ENCODE data around the gene FAM25A.
"Not testable (repeated sequence)": the region's sequence is repeated elsewhere in the genome, so short reads cannot be mapped to it uniquely, and the experiment has no call there.

The FAM25A gene

DNA sequence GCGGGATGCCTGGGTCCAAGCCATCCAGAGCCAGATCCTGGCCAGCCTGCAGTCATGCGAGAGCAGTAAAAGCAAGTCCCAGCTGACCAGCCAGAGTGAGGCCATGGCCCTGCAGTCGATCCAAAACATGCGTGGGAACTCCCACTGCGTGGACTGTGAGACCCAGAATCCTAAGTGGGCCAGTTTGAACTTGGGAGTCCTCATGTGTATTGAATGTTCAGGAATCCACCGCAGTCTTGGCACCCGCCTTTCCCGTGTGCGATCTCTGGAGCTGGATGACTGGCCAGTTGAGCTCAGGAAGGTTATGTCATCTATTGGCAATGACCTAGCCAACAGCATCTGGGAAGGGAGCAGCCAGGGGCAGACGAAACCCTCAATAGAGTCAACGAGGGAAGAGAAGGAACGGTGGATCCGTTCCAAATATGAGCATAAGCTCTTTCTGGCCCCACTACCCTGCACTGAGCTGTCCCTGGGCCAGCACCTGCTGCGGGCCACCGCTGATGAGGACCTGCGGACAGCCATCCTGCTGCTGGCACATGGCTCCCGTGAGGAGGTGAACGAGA, 10.9 kb upstream of the FAM25A start:
- DNase-seq (ENCODE audit: low read depth in 1 of 2, low spot score in 1 of 2), result not testable (repeated sequence)

DNA sequence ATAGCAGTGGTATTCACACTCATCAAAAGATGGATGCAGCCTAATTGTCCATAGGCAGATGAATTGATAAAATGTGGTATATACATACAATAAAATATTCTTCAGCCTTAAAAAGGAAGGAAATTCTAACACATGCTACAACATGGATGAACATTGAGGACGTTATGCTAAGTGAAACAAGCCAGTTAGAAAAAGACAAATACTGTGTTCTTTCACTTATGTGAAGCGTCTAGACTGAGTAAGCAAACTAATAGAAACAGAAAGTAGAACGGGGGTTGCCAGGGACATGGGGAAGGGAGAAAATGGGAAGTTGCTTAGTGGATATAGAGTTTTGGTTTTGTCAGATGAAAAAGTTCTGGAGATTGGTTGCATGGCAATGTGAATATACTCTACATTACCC, 6.6 kb upstream of the FAM25A start:
- DNase-seq (ENCODE audit: low read depth in 1 of 2, low spot score in 1 of 2), result not testable (repeated sequence)

DNA sequence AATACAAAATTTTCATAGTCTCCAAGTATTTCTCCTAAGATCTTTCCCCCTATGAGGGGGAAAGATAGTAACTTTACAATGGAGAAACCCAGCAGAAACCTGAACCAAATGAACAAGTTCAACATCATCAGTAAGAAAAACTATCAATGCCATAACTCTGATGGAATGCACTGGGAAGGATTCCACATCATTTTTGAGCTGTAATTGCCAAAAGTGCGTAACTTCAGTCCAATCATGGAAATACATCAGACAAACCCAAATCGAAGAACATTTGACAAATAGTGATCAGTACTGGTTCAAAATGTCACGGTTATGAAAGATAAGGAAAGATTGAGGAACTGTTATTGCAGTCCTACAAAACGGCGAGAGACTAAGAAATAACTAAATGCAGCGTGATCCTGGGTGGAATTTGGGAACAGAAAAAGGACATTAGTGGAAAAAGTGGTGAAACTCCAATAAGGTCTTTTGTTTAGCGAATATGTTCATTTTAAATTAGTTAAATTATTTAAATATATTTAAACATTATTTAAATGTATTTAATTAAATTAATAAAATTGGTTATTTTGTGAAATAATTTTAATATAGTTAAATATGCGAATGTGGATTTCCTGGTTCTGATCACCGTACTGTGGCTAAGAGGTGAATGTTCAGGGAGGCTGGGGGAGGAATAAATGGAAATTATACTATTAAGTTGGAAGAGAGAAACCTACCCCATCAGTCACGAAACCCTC, 4.9 kb upstream of the FAM25A start:
- not testable (repeated sequence) for DNase-seq (ENCODE audit: low read depth in 1 of 2, low spot score in 1 of 2)

DNA sequence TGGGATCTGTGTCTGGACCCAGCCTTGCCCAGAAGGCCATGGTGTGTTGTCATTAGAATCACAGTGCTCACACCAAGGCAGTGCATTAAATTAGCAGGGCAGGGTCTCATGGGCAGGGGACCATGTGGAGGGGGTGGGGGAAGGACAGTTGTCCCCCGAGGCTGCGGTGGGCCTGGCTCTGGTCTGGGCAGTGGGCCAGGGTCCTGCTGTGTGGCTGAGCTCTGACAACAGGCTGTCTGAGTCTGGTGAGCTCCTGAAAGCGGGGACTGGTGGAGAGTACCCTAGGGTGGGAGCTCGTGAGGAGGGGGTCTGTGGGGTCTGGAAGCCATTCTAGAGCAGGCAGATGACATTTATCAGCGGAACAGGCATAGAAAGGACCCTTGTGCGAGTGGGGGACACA, 2.0 kb upstream of the FAM25A start:
- DNase-seq (ENCODE audit: low read depth in 1 of 2, low spot score in 1 of 2), result not testable (repeated sequence)

DNA sequence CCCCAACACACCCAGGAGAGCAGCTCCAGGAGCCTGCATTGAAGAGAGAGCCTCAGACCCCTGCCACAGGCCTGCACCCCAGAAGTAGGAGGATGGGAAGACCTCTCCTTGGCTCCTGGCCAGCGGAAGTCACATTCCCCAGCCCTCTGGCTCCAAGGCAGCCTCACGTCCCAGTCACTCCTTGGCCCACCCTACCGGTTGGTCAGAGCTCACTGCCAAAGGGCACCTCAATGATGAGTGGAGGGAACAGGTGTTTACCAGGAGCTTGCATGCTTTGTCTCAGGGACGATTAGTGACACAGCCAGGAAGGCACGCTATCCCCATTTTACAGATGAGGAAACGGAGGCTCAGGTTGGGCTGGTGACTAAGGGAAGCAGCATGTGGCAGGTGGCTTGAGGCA, 1.0 kb upstream of the FAM25A start:
- not testable (repeated sequence) for DNase-seq (ENCODE audit: low read depth in 1 of 2, low spot score in 1 of 2)

DNA sequence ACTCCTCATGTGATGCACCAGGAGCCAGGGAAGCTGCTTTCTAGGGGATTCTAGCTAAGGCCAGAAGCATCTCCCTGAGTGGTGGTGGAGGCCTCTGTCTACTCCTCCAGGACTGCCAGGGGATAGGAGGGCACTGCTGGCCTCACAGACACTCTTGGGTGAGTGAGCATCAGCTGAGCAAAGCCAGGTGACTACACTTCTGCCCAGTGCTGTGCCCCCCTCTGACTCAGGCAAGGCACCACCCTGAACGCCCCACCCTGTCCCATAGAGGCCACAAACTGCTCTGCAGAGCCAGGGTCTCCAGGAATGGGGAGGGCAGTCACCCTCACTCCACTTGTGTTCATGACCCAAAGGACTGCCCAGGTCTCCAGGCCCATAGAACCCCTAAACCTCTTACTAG, 590 bp upstream of the FAM25A start:
- DNase-seq (ENCODE audit: low read depth in 1 of 2, low spot score in 1 of 2), result not testable (repeated sequence)

DNA sequence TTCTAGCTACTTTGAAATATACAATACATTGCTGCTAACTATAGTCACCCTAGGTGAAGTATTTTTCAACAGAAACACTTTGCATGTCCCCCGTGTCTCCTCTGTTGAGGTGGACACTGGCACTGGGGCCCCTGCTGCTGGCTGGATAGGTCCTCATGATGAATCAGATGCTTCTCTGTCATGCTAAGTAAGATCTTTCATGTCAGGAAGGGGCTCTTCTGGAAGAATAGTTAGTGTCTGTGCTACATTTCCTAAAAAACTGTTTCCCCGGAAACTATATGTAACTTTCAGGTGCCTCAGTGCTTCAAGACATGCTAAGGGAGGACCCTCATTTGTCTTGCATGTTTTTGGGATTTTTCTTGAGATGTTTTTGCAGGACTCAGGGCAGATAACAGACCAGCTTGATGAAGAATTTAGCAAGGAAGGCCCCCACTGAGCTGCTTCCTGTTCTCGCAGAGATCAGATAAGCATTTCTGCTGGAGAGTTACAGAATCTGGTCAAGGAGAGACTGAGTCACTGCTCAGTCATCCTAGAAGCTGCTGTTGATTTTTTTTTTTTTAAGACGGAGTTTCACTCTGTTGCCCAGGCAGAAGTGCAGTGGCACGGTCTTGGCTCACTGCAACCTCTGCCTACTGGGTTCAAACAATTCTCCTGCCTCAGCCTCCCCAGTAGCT, 5.3 kb downstream of the FAM25A start:
- not testable (repeated sequence) for DNase-seq (ENCODE audit: low read depth in 1 of 2, low spot score in 1 of 2)

DNA sequence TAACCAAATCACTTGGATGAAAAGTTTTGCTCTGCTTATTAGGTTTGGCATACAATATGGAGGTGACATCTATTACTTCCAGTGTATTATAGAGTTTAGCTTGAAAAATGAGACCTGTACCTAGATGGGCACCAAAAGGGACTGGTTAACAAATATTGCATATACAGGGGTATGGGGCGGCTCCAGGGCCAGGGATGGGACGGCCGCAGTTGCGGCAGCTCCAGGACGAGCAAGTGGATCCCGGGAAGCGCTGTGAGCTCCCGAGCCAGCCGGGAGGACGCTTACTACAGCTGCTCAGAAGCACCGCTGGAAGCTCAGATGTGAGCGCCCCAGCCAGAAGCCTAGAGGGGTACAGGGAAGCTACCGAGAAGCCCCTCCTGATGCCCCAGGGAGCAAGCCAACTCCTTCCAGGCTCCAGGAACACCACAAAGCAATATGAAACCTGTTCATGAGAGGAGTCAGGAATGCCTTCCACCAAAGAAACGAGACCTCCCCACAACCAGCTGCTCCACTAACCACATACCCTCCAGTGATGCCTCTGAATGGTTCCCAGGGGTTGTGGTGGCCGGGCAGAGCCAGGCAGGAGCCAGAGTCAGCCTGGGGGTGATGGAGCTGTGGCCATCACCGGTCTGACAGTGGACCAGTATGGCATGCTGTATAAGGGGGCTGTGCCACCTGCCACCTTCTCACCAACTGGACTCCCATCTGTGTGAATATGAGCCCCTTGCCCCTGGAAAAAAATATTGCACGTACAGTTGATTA, 6.8 kb downstream of the FAM25A start:
- DNase-seq (ENCODE audit: low read depth in 1 of 2, low spot score in 1 of 2), result not testable (repeated sequence)

DNA sequence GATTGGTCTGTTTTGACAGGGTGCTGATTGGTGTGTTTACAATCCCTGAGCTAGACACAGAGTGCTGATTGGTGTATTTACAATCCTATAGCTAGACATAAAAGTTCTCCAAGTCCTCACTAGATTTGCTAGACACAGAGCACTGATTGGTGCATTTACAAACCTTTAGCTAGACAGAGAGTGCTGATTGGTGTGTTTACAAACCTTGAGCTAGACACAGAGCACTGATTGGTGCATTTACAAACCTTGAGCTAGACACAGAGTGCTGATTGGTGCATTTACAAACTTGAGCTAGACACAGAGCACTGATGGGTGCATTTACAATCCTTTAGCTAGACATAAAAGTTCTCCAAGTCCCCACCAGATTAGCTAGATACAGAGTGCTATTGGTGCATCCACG, 10.3 kb downstream of the FAM25A start:
- not testable (repeated sequence) for DNase-seq (ENCODE audit: low read depth in 1 of 2, low spot score in 1 of 2)

DNA sequence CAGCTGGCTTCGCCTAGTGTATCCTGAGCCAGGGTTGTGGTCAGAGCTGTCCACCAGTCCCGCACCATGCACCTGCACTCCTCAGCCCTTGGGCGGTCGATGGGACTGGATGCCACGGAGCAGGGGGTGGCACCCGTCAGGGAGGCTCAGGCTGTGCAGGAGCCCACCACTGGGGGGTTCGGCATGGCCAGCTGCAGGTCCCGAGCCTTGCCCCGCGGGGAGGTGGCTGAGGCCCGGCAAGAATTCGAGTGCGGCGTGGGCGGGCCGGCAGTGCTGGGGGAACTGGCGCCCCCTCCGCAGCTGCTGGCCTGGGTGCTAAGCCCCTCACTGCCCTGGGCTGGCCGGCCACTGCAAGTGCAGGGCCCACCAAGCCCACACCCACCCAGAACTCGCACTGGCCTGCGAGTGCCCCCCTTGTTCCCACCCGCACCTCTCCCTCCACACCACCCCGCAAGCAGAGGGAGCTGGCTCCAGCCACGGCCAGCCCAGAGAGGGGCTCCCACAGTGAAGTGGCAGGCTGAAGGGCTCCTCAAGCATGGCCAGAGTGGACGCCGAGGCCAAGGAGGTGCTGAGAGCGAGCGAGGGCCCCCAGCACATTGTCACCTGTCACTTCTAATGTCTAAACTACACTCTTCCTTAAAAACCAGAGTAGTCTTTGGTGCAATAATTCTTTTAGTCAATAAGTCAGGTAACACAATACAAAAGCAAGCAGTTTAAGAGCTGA, 11.0 kb downstream of the FAM25A start:
- DNase-seq (ENCODE audit: low read depth in 1 of 2, low spot score in 1 of 2), result no peak

DNA sequence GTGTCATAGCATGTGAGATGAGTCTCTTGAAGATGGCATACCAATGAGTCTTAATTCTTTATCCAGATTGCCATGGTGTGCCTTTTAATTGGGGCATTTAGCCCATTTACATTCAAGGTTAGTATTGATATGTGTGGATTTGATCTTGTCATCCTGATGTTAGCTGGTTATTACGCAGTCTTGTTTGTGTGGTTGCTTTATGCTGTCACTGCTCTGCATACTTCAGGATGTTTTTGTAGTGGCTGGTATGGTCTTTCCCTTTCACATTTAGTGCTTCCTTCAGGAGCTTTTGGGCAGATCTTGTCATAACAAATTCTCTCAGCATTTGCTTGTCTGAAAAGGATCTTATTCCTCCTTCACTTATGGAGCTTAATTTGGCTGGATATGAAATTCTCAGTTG, 16.5 kb downstream of the FAM25A start:
- no peak for DNase-seq (ENCODE audit: low read depth in 1 of 2, low spot score in 1 of 2)

DNA sequence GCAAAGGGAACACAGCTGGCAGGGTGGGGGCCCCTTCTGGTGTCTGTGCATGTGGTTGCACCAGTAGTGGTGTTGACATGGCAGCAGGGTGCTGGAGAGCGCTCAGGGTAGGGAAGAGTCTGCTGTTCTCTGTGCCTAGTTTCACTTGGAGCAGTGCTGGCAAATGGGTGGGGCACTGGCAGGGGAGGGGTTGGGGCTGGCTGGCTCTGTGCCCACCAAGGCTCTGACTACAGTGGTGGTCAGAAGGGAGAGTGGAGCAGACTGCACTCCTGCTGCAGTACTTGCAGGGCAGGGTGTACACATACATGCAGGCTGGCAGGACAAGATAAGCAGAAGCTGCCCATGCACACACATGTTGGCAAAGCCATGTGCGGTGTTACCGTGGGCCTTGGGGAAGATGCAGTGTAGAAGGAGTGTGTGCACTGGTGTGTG, 18.2 kb downstream of the FAM25A start:
- no peak for DNase-seq (ENCODE audit: low read depth in 1 of 2, low spot score in 1 of 2)

DNA sequence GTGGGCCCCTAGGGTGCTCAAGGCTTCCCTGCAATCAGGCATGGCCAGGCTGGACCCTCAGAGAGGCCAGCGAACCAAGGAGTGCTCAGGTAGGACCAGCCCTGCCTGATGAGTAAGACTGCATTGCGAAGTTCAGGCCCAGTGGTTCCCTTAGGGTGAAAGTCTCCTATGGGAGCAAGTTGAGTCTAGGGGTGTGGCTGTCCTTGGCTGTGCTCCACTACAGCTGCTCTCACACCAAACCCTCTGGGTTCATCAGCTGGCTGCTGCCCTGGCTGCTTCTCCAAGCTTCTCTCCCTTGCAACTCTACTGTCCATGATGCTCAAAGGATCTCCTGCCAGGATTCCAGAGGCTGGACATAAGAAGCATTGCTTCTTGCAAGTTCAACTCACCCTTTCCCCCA, 18.7 kb downstream of the FAM25A start:
- no peak for DNase-seq (ENCODE audit: low read depth in 1 of 2, low spot score in 1 of 2)

DNA sequence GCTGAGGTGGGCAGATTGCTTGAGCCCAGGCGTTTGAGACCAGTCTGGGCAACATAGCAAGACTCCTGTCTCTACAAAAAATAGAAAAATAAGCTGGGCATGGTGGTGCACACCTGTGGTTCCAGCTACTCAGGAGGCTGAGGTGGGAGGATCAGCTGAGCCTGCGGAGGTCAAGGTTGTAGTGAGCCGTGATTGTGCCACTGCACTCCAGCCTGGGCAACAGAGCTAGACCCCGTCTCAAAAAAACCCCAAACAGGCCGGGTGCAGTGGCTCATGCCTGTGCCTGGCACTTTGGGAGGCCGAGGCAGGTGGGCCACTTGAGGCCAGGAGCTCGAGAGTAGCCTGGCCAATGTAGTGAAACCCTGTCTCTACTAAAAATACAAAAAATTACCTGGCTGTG, 23.5 kb downstream of the FAM25A start:
- DNase-seq (ENCODE audit: low read depth in 1 of 2, low spot score in 1 of 2), result not testable (repeated sequence)

DNA sequence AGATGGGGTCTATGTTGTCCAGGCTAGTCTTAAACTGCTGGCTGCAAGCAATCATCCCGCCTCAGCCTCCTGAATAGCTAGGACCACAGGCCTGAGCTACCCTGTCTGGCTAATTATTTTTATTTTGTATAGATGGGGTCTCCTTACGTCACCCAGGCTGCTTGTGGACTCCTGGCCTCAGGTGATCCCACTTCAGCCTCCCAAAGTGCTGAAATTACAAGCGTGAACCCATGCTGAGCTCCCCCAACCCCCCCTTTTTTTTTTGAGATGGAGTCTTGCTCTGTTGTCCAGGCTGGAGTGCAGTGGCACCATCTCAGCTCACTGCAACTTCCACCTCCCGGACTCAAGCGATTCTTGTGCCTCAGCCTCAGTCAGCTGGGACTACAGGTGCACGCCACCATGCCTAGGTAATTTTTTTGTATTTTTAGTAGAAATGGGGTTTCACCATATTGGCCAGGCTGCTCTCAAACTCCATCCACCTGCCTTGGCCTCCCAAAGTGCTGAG, 25.4 kb downstream of the FAM25A start:
- DNase-seq (ENCODE audit: low read depth in 1 of 2, low spot score in 1 of 2), result no peak

DNA sequence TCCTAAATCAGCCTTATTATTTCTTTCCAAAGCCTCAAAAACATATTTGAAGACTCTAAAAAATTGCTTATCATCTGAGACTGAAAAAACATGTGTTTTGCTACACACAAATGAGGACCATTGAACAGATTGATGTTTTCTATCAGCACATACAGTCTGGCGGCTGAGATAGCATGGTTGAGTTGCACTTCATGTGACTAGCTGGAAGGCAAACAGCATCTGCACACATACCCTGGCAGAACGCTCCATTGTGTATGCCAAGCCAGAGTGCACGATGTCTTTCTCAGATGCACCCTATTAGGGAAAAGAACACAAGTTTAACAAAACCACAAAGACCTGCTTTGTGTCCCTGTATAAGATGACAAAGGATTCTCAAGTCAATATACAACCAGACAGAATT, 33.0 kb downstream of the FAM25A start:
- DNase-seq (ENCODE audit: low read depth in 1 of 2, low spot score in 1 of 2), result no peak

DNA sequence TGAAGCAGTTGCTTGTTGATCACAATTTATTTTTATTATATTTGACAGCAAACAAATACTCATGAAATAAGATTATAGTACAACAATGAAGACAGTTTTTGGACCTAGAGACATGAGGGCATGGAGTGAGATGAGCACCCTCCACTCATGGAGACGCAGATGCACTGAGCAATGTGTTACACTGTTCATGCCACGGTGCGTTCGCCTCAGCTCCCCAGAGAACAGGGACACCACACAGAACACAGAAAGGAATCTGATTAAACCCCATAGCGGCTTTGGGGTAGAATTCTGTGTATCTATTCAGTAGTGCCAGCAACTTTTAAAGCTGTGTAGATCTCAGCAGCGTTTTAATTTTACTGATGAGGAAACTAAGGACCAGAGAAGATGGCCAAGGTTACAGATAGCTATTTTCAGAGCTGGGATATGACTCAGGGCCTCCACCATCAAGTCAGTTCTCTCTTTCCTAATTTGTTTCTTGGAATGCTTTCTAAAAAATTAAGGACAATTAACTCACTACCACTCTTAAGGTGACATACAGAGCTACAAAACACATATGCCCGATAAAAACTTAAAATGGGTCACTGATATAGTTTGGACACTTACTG, 33.6 kb downstream of the FAM25A start:
- no peak for DNase-seq (ENCODE audit: low read depth in 1 of 2, low spot score in 1 of 2)

DNA sequence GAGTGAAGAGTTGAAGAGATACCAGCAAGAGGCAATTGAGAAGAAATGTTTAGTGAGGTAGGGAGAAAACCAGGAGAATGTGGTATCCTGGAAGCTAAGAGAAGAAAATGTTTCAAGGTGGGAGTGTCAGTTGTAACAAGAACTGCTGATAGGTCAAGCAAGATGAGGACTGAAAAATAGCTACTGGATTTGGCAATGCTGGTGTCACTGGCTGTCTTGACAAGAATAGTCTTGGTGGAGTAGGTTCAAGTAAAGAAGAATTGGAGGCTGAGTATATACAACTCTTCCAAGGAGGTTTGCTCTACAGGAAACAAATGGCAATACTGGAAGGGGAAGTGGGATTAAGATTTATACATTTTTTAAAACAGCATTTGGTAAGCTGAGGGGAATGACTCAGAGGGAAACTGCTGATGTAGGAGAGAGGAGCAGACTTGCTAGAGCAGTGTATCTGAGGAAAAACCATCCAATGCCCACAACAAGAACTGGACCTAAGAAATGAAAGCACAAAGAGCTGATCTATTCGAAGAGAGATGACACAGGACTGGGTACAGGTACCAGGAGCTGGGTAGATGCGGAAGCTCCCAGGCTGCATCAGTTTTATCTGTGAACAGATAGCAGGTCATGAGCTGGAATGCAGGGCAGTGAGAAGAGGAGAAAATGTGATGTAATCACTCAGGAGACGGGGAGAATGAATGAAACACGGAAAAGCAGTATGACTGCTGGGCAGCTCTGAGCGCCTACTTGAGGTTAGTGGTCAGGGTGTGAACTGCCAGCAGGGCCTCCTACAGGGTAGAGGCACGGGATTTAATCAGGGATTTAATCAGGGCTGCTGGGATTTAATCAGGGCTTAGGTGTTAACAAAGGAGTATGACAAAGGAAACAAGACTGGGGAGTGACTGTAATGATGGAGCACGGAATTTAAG, 34.5 kb downstream of the FAM25A start:
- no peak for DNase-seq (ENCODE audit: low read depth in 1 of 2, low spot score in 1 of 2)

DNA sequence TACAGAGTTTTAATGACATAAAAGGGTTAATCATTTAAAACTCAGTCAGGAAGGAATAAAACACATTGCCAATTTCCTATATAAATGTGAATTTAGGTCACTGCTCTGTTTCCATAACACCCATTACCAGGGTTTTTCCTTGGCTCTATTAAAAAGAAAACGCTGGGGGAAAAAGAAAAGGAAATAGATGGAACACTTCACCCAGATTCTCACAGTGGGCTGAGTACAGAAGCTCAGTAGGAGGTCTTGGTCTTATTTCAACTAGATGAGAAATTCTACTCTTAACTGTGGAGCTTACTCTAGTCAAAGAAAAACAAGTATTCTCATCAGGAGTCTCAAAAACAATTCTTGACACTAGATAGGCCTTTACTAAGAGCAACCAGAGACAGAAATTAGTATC, 38.1 kb downstream of the FAM25A start:
- no peak for DNase-seq (ENCODE audit: low read depth in 1 of 2, low spot score in 1 of 2)

All from stimulated activated CD4-positive, alpha-beta T cell treated with anti-CD3 and anti-CD28 coated beads, Interleukin-15, amount 100 ng/mL, for 1 hour (primary cell).